Transverse colon (tissue), 4 donors: ENCODE data around the gene KHDRBS2.

Experiments used
- CTCF ChIP-seq, 5 experiments: fragments of 200-600 bp in 3 of 5; fragments of 450-650 bp in 2 of 5; sonication (generic) in 3 of 5; IDR thresholded peaks; 1 replicate in 2 of 5; 2 replicates in 3 of 5; pipeline ENCODE4 v1.5.1; 2016 to 2017; ENCODE audit warnings: antibody characterized with exemption in 5 of 5, inconsistent platforms in 3 of 5, mild to moderate bottlenecking in 2 of 5, moderate library complexity in 1 of 5
- EP300 ChIP-seq: sonication (generic); formaldehyde crosslinking; IDR thresholded peaks from one replicate; pipeline ENCODE4 v1.6.1; 2017; ENCODE audit warnings: antibody characterized with exemption, low read depth
- POLR2A ChIP-seq: fragments of 450-650 bp; IDR thresholded peaks from one replicate; pipeline ENCODE4 v1.6.1; 2016; ENCODE audit warnings: antibody characterized with exemption, mild to moderate bottlenecking, moderate library complexity
- POLR2AphosphoS5 ChIP-seq, 3 donors: sonication (generic); formaldehyde crosslinking; IDR thresholded peaks; one replicate each; pipeline ENCODE4 v1.6.1; 2016; ENCODE audit warnings: antibody characterized with exemption in 3 of 3

- TF ChIP-seq CTCF (IDR thresholded peaks at IDR 0.05) (no peak), POLR2A (no peak), POLR2AphosphoS5 (IDR thresholded peaks at IDR 0.05) (no peak), EP300 (no peak)
Measured at GRCh38 chr6:62288974-62289373, 2.9 kb upstream of the KHDRBS2 start.
